ENCODE data around the gene LIMD2. TPM values are rescaled to one million over a fixed set of nuclear protein-coding genes. Genes with fewer than 3 reads are reported as not detected.

The LIMD2 gene
- total RNA-seq, 2 experiments from 2014 or later, result 121 TPM

Other genes with a start within 250 kb of the LIMD2 start
- under 1 TPM; 0.12 to 0.50 TPM for gene ACE, start 223.1 kb downstream of the LIMD2 start, total RNA-seq
- gene KCNH6, start 176.8 kb downstream of the LIMD2 start, total RNA-seq, result not detected
- 100 to 1,000 TPM; 102 to 103 TPM for gene DCAF7, start 149.6 kb downstream of the LIMD2 start, total RNA-seq
- gene TACO1, start 99.2 kb downstream of the LIMD2 start, total RNA-seq, result 10 to 100 TPM; 27.6 to 28.9 TPM
- 10 to 100 TPM; 28.8 to 29.6 TPM for gene MAP3K3, start 77.7 kb downstream of the LIMD2 start, total RNA-seq
- 10 to 100 TPM; 73.2 to 76.3 TPM for gene STRADA, start 41.7 kb upstream of the LIMD2 start, total RNA-seq
- gene CCDC47, start 73.5 kb upstream of the LIMD2 start, total RNA-seq, result 10 to 100 TPM; 40.5 to 42.1 TPM
- 10 to 100 TPM; 91.7 to 92.9 TPM for gene DDX42, start 74.0 kb upstream of the LIMD2 start, total RNA-seq
- gene PSMC5, start 127.3 kb upstream of the LIMD2 start, total RNA-seq, result 100 to 1,000 TPM; 144 to 154 TPM
- gene FTSJ3, start 127.5 kb upstream of the LIMD2 start, total RNA-seq, result 10 to 100 TPM; 25.3 to 26.2 TPM
- gene SMARCD2, start 142.6 kb upstream of the LIMD2 start, total RNA-seq, result 100 to 1,000 TPM in 1 of 2 experiments, 10 to 100 TPM in 1; 98.5 to 107 TPM
- gene CSH2, start 173.6 kb upstream of the LIMD2 start, total RNA-seq, result not detected
- gene GH2, start 181.8 kb upstream of the LIMD2 start, total RNA-seq, result not detected
- not detected for gene CSH1, start 196.4 kb upstream of the LIMD2 start, total RNA-seq
- gene CSHL1, start 211.1 kb upstream of the LIMD2 start, total RNA-seq, result not detected
- not detected for gene GH1, start 218.7 kb upstream of the LIMD2 start, total RNA-seq
- gene CD79B, start 232.2 kb upstream of the LIMD2 start, total RNA-seq, result 10 to 100 TPM; 24.2 to 24.3 TPM